GM12878 (cell line): ENCODE measurements around the gene HOXA10. TPM values are rescaled to one million over a fixed set of nuclear protein-coding genes. Genes with fewer than 3 reads are reported as not detected.
A peak's percentile ranks its signal among the peaks of the same experiment; 100 is the strongest.

Experiments used
- ATAC-seq: fragments of 200-7000 bp; cut with Tn5 transposase; 3 replicates; pipeline ENCODE4 v1.9.1; 2020; ENCODE audit warnings: mild to moderate bottlenecking, moderate library complexity
- BruUV-seq: library from RNA; stranded (reverse); fragments of 400-500 nt; replicated peaks from 2 replicates; lab custom pipeline; 2021; lab: Mats Ljungman, UMichigan
- CTCF ChIA-PET: fragments of 300-600 bp; sonication (Branson Sonifier 250); formaldehyde crosslinking; extraction: SDS; loops from one replicate; lab custom pipeline; 2021; ENCODE audit warnings: inconsistent platforms; lab: Yijun Ruan, JAX
- POLR2A ChIA-PET: fragments of 350-600 bp; formaldehyde crosslinking; extraction: SDS; loops from one replicate; lab custom pipeline; 2021; ENCODE audit warnings: inconsistent platforms; lab: Charles Lee
- RAD21 ChIA-PET: fragments of 300-600 bp; sonication (Branson Sonifier 250); formaldehyde crosslinking; loops from one replicate; lab custom pipeline; 2023; ENCODE audit warnings: antibody characterized with exemption; ENCODE audit not compliant: unreplicated experiment; lab: Charles Lee
- SMC1A ChIA-PET: fragments of 300-600 bp; sonication (Branson Sonifier 250); formaldehyde crosslinking; loops from one replicate; lab custom pipeline; 2023; ENCODE audit not compliant: unreplicated experiment, uncharacterized antibody; lab: Charles Lee
- DNase-seq: peaks from one replicate; pipeline ENCODE4 v3.0.0-alpha.2; 2011; ENCODE audit warnings: low read depth, low spot score
- FAIRE-seq: peaks from 3 replicates; lab custom pipeline; 2011; peaks lifted over from hg19 to GRCh38; lab: Jason Lieb, UNC
- H2AFZ ChIP-seq: 2 replicates; pipeline ENCODE4 v1.6.0; 2011; ENCODE audit warnings: low read depth, low read length, control low read depth; ENCODE audit not compliant: control insufficient read depth
- H3K27ac ChIP-seq: 2 replicates; pipeline ENCODE4 v1.5.1; 2011; ENCODE audit warnings: control low read depth; ENCODE audit not compliant: control insufficient read depth, insufficient read depth
- H3K27me3 ChIP-seq, 2 experiments: replicated peaks in 1 of 2; 2 replicates each; pipeline versions ENCODE4 v1.6.0 to v1.6.1; 2011; ENCODE audit warnings: low read length in 1 of 2; ENCODE audit not compliant: control insufficient read depth in 2 of 2, insufficient read depth in 2 of 2
- H3K36me3 ChIP-seq, 2 experiments: 2 replicates each; pipeline ENCODE4 v1.5.1; 2011; ENCODE audit warnings: low read length in 1 of 2; ENCODE audit not compliant: control insufficient read depth in 2 of 2, insufficient read depth in 2 of 2
- H3K4me1 ChIP-seq: 2 replicates; pipeline ENCODE4 v1.6.1; 2011; ENCODE audit warnings: mild to moderate bottlenecking, low read length, moderate library complexity, mixed read lengths; ENCODE audit not compliant: control insufficient read depth, insufficient read depth
- H3K4me2 ChIP-seq: 2 replicates; pipeline ENCODE4 v1.6.0; 2011; ENCODE audit warnings: control low read depth; ENCODE audit not compliant: control insufficient read depth, insufficient read depth
- H3K4me3 ChIP-seq: fragments of 200-600 bp; sonication (generic); 2 replicates; pipeline ENCODE4 v1.5.1; 2016
- H3K79me2 ChIP-seq: 2 replicates; pipeline ENCODE4 v1.6.0; 2011; ENCODE audit warnings: low read length; ENCODE audit not compliant: control insufficient read depth, insufficient read depth
- H3K9ac ChIP-seq: 2 replicates; pipeline ENCODE4 v1.8.0; 2011; ENCODE audit warnings: low read length, control low read depth, mixed read lengths; ENCODE audit not compliant: control insufficient read depth, insufficient read depth
- H3K9me3 ChIP-seq: replicated peaks from 3 replicates; pipeline ENCODE4 v1.5.1; 2011; ENCODE audit warnings: mild to moderate bottlenecking, low read length; ENCODE audit not compliant: control insufficient read depth, insufficient read depth
- H4K20me1 ChIP-seq: 2 replicates; pipeline ENCODE4 v1.6.0; 2011; ENCODE audit not compliant: control insufficient read depth, insufficient read depth
- BHLHE40 ChIP-seq, 2 experiments: fragments of 450-650 bp in 1 of 2; IDR thresholded peaks; 2 replicates each; pipeline ENCODE4 v1.6.1; 2011 to 2017; ENCODE audit warnings: low read depth in 2 of 2, borderline replicate concordance in 1 of 2, improper control_type of control experiment in 1 of 2, low read length in 1 of 2, mild to moderate bottlenecking in 1 of 2
- BRCA1 ChIP-seq: IDR thresholded peaks from 2 replicates; pipeline ENCODE4 v1.6.1; 2011; ENCODE audit warnings: low read depth, low read length, improper control_type of control experiment
- CEBPB ChIP-seq, 2 experiments: fragments of 150-350 bp in 1 of 2; IDR thresholded peaks; 2 replicates each; pipeline ENCODE4 v1.6.1; 2012 to 2014; ENCODE audit warnings: low read depth in 2 of 2, low read length in 2 of 2, borderline replicate concordance in 1 of 2, inconsistent platforms in 1 of 2
- CHD2 ChIP-seq: IDR thresholded peaks from 2 replicates; pipeline ENCODE4 v1.6.1; 2011; ENCODE audit warnings: low read depth, low read length, improper control_type of control experiment, borderline replicate concordance
- IKZF2 ChIP-seq, 2 experiments: fragments of 450-650 bp; IDR thresholded peaks; 2 replicates each; pipeline ENCODE4 v1.6.1; 2017; ENCODE audit warnings: mild to moderate bottlenecking in 2 of 2, moderate library complexity in 2 of 2
- MEF2A ChIP-seq: IDR thresholded peaks from 2 replicates; pipeline ENCODE4 v1.6.1; 2011; ENCODE audit warnings: low read depth, mild to moderate bottlenecking, low read length, moderate library complexity; ENCODE audit not compliant: insufficient read depth
- TCF3 ChIP-seq: IDR thresholded peaks from 2 replicates; pipeline ENCODE4 v1.6.1; 2012; ENCODE audit warnings: low read depth, mild to moderate bottlenecking, low read length, borderline replicate concordance; ENCODE audit not compliant: insufficient read depth
- WRNIP1 ChIP-seq: IDR thresholded peaks from 2 replicates; pipeline ENCODE4 v1.6.1; 2011; ENCODE audit warnings: low read depth, low read length, improper control_type of control experiment, borderline replicate concordance
- WGBS: methylation state at CpG from one replicate; pipeline ENCODE4 v1.1.6; 2016; ENCODE audit warnings: low lambda C conversion rate; ENCODE audit not compliant: insufficient replicate concordance, insufficient coverage; ENCODE audit errors: missing lambda C conversion rate; 5-methylcytosine and 5-hydroxymethylcytosine counted together
- in situ Hi-C: fragments of 300-500 bp; cut with MboI; formaldehyde crosslinking; loops from 9 replicates; pipeline ENCODE4 v1.14.3; 2018; ENCODE audit warnings: mixed read lengths
- intact Hi-C: fragments of 100-400 bp; cut with micrococcal nuclease; formaldehyde crosslinking; loops from one replicate; pipeline ENCODE4 v1.14.2; 2022; ENCODE audit not compliant: unreplicated experiment
- polyA plus RNA-seq, 11 experiments: library from polyadenylated mRNA; depleted of rRNA in 4 of 11; unstranded in 6 of 11; stranded (reverse) in 5 of 11; fragments of >200 nt; fragmentation: Nextera tagmentation in 4 of 11; fragmentation: Illumina TruSeq in 1 of 11; extraction: Ambion mirVana in 4 of 11; extraction: Trizol in 1 of 11; gene quantifications; 1 replicate in 1 of 11; 2 replicates in 10 of 11; pipeline versions ENCODE4 v1.2.1 to v1.2.3, GENCODE V29; 2011 to 2016; ENCODE audit warnings: inconsistent platforms in 2 of 11, missing spikeins in 2 of 11, low read depth in 1 of 11
- total RNA-seq, 4 experiments: library from RNA; depleted of rRNA in 3 of 4; stranded (reverse); fragments of >200 nt in 3 of 4; fragmentation: Illumina TruSeq in 1 of 4; extraction: Trizol in 1 of 4; gene quantifications; 2 replicates each; pipeline versions ENCODE4 v1.2.1 to v1.2.3, GENCODE V29; 2013 to 2021
- TF ChIP-seq, protein P1 (sequence below): IDR thresholded peaks from 2 replicates; pipeline ENCODE4 v1.6.1; 2011; ENCODE audit warnings: low read depth, low read length, improper control_type of control experiment, borderline replicate concordance
- TF ChIP-seq, protein P2 (sequence below): fragments of 450-650 bp; IDR thresholded peaks from 2 replicates; pipeline ENCODE4 v1.6.1; 2017; ENCODE audit warnings: low read depth, mild to moderate bottlenecking, moderate library complexity
- TF ChIP-seq, protein P3 (sequence below): fragments of 150-350 bp; IDR thresholded peaks from 2 replicates; pipeline ENCODE4 v1.6.1; 2014; ENCODE audit warnings: mild to moderate bottlenecking, low read depth, low read length

Gene HOXA10
- total and polyA plus RNA-seq, 10 of the 15 experiments (the other 5 are each of a cell fraction or from before 2014, with no cell fraction given) = not detected

DNA sequence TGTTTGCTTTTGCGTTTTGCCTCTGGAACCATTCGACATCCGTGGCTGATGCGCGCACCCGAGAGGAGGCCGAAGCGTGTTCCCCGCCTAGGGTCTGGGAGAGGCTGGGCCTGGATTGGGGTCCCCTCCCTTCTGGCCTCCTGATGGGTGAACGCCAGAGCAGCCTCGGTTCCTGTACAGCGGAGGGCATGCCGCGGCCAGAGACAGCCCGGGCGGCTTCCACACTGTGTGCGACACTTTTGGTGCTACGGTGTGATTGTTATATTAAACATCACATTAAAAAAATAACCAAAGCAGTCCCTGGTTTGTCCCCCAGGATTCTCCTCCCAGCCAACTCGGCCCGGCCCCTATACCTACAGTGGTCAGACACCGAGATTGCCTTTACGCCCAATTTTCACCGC, 14.0 kb downstream of the HOXA10 start:
- Histone ChIP-seq H3K9me3 (peaks cover under 1% of the 10 kb centered on the region; the same call in 1 of the 3 replicates), H3K27ac (no peak overlapping the region), H3K36me3 (no peaks in the 10 kb centered on the region), H4K20me1 (no peaks in the 10 kb centered on the region), H3K79me2 (no peaks in the 10 kb centered on the region), H3K9ac (peak overlapping the region; percentile 30; the same call in 1 of the 2 replicates), H3K4me2 (peak overlapping the region; percentile 90), H3K27me3 (peaks cover 21 to 40% of the 10 kb centered on the region in 2 experiments), H2AFZ (peak overlapping the region; percentile 91), H3K4me1 (no peaks in the 10 kb centered on the region), H3K4me3 (peak overlapping the region; percentile 72)
- intact Hi-C loops = loop anchor here (2.0 to 5.0 kb wide), 4 partner anchors 303 to 1268 kb away; no protein-coding TSS in a partner anchor
- WGBS = 3% methylated on average over 22 of the region's 23 CpGs
- CTCF ChIA-PET = interaction anchor here (0.8 to 4.6 kb wide), 23 partner anchors 10 to 1267 kb away, joined by 3 to 100 read pairs (median 7); partner anchors contain the start of gene HOXA3
- SMC1A ChIA-PET = interaction anchor here (1.0 to 2.2 kb wide), 8 partner anchors 10 to 1077 kb away, joined by 3 to 15 read pairs (median 6); no protein-coding TSS in a partner anchor
- RAD21 ChIA-PET = interaction anchor here (1.1 to 3.8 kb wide), 11 partner anchors 64 to 1267 kb away, joined by 4 to 46 read pairs (median 5); partner anchors contain the start of gene HOXA1
- TF ChIP-seq TCF3 (no peak), BRCA1 (no peak), MEF2A (no peak), CHD2 (no peak), IKZF2 (IDR thresholded peaks at IDR 0.05) (no peak), CEBPB (IDR thresholded peaks at IDR 0.05; ENCODE audit: borderline replicate concordance in 1 of 2, low read depth in 2 of 2, low read length in 2 of 2) (no peak), WRNIP1 (no peak), BHLHE40 (IDR thresholded peaks at IDR 0.05; ENCODE audit: borderline replicate concordance in 1 of 2, low read depth in 2 of 2, low read length in 1 of 2) (no peak)
- TF ChIP-seq, protein P1, sequence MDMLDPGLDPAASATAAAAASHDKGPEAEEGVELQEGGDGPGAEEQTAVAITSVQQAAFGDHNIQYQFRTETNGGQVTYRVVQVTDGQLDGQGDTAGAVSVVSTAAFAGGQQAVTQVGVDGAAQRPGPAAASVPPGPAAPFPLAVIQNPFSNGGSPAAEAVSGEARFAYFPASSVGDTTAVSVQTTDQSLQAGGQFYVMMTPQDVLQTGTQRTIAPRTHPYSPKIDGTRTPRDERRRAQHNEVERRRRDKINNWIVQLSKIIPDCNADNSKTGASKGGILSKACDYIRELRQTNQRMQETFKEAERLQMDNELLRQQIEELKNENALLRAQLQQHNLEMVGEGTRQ = no peak
- TF ChIP-seq, protein P2, sequence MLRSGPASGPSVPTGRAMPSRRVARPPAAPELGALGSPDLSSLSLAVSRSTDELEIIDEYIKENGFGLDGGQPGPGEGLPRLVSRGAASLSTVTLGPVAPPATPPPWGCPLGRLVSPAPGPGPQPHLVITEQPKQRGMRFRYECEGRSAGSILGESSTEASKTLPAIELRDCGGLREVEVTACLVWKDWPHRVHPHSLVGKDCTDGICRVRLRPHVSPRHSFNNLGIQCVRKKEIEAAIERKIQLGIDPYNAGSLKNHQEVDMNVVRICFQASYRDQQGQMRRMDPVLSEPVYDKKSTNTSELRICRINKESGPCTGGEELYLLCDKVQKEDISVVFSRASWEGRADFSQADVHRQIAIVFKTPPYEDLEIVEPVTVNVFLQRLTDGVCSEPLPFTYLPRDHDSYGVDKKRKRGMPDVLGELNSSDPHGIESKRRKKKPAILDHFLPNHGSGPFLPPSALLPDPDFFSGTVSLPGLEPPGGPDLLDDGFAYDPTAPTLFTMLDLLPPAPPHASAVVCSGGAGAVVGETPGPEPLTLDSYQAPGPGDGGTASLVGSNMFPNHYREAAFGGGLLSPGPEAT = no peak
- TF ChIP-seq, protein P3, sequence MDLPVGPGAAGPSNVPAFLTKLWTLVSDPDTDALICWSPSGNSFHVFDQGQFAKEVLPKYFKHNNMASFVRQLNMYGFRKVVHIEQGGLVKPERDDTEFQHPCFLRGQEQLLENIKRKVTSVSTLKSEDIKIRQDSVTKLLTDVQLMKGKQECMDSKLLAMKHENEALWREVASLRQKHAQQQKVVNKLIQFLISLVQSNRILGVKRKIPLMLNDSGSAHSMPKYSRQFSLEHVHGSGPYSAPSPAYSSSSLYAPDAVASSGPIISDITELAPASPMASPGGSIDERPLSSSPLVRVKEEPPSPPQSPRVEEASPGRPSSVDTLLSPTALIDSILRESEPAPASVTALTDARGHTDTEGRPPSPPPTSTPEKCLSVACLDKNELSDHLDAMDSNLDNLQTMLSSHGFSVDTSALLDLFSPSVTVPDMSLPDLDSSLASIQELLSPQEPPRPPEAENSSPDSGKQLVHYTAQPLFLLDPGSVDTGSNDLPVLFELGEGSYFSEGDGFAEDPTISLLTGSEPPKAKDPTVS = no peak
- in situ Hi-C loops = loop anchor here (25.0 kb wide), 1 partner anchor 1073 kb away; no protein-coding TSS in a partner anchor
- POLR2A ChIA-PET = interaction anchor here (0.7 kb wide), 1 partner anchor 293 kb away, joined by 3 read pairs; no protein-coding TSS in a partner anchor
- BruUV-seq = no TSS peak
- no peak for FAIRE-seq
- peak; percentile 49 for ATAC-seq
- no peak for DNase-seq
